ENCODE measurements around the gene GSG1L. TPM values are rescaled to one million over a fixed set of nuclear protein-coding genes. Genes with fewer than 3 reads are reported as not detected.

The GSG1L gene
- total and polyA plus RNA-seq, 2 of the 13 experiments (the other 11 are each of a cell fraction or from before 2014, with no cell fraction given): not detected

DNA sequence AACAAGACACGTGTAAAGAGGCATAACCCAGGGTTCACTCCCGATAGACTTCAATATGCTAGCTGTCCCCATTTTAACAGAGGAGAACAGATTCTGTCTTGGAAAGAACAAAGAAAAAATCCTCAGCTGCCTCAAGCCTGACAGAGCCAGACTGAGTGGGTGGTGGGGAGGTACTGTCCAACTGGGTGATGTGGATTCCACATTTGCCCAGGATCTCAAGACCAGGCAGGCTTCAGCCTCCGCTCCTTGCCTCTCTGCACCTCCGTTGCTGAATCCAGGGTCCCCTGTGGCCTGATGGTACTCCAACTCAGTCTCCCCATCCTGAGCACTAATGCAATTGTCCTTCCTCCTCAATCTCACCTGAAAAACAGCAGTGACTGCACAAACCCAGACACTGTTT is 163.8 kb downstream of the GSG1L start:
- in situ Hi-C loops (cut with HindIII; ENCODE audit: extremely low pct_ligation_motif_present, low pct_unique_long_range_greater_than_20kb) (no loop called here), intact Hi-C loops (cut with micrococcal nuclease; ENCODE audit: unreplicated experiment) (no loop called here)
- Histone ChIP-seq H3K4me2 (ENCODE audit: low read depth, low read length) (no peak overlapping the region), H3K9me3 (ENCODE audit: low read length) (no peaks in the 10 kb centered on the region), H2AFZ (ENCODE audit: low read length) (no peak overlapping the region), H3K36me3 (replicated peaks in 1 of 2; ENCODE audit: control insufficient read depth in 1 of 2, insufficient read depth in 2 of 2, low read length in 2 of 2) (no peaks in the 10 kb centered on the region), H3K4me3 (replicated peaks in 1 of 3; ENCODE audit: insufficient read depth in 1 of 3, low read depth in 2 of 3, low read length in 3 of 3) (no peak overlapping the region), H3K9ac (ENCODE audit: insufficient read depth, low read depth, low read length) (no peak overlapping the region), H3K27ac (ENCODE audit: extremely low read length, insufficient read depth, low read length) (no peak overlapping the region), H3K27me3 (ENCODE audit: control insufficient read depth in 1 of 2, insufficient read depth in 2 of 2, low read length in 2 of 2) (peaks cover 4 to 75% of the 10 kb centered on the region in 2 experiments; a peak in 3 of 5 replicates), H4K20me1 (ENCODE audit: insufficient read depth, low read length) (peaks cover 4% of the 10 kb centered on the region; the same call in 1 of the 2 replicates), H3K79me2 (ENCODE audit: insufficient read depth, low read length) (no peaks in the 10 kb centered on the region), H3K4me1 (ENCODE audit: insufficient read depth, low read length) (no peaks in the 10 kb centered on the region)
- DNase-seq (ENCODE audit: low spot score): no peak
- ATAC-seq: no peak
- no peak for FAIRE-seq
- no peak for TF ChIP-seq TEAD2 (CRISPR knock-in tag; IDR thresholded peaks at IDR 0.05)
- no TSS peak for BruUV-seq (replicated peaks)
- WGBS (ENCODE audit: low lambda C conversion rate): 6% methylated on average over 4 of the region's 4 CpGs
- ChIA-PET CTCF (ENCODE audit: low intra/inter-chr PET ratio, low total read pairs) (no interaction called here), POLR2A (no interaction called here)

DNA sequence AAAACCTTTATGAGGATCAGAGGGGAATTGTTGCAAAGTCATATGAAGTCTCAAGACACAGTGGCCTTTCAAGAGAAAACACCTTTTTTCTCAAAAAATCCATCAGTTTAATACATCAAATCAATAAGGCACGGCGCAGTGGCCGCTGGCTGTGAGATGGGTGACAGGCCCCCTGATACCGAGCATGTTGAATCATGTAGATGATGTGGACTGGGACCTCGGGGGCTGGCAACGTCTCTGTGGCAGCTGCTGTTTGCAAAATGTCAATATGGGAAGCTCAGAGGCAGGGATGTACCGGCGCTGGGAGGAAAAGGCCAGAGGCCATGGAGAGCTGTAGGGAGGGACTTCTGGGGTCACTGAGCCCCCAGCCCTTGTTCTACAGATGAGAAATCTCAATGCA is 169.1 kb downstream of the GSG1L start:
- POLR2A ChIA-PET: no interaction called here
- no peak for TF ChIP-seq HCFC1 (IDR thresholded peaks at IDR 0.05; ENCODE audit: low read depth, low read length)
- TF ChIP-seq ZNF790 (CRISPR knock-in tag; IDR thresholded peaks at IDR 0.05; ENCODE audit: borderline replicate concordance): no peak
- TF ChIP-seq, protein P1, sequence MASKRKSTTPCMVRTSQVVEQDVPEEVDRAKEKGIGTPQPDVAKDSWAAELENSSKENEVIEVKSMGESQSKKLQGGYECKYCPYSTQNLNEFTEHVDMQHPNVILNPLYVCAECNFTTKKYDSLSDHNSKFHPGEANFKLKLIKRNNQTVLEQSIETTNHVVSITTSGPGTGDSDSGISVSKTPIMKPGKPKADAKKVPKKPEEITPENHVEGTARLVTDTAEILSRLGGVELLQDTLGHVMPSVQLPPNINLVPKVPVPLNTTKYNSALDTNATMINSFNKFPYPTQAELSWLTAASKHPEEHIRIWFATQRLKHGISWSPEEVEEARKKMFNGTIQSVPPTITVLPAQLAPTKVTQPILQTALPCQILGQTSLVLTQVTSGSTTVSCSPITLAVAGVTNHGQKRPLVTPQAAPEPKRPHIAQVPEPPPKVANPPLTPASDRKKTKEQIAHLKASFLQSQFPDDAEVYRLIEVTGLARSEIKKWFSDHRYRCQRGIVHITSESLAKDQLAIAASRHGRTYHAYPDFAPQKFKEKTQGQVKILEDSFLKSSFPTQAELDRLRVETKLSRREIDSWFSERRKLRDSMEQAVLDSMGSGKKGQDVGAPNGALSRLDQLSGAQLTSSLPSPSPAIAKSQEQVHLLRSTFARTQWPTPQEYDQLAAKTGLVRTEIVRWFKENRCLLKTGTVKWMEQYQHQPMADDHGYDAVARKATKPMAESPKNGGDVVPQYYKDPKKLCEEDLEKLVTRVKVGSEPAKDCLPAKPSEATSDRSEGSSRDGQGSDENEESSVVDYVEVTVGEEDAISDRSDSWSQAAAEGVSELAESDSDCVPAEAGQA (IDR thresholded peaks at IDR 0.05; ENCODE audit: low read depth): no peak
- TF ChIP-seq, protein P1 (CRISPR knock-in tag; IDR thresholded peaks at IDR 0.05; ENCODE audit: borderline replicate concordance): no peak
- TF ChIP-seq SIN3B (IDR thresholded peaks at IDR 0.05; ENCODE audit: low read length): no peak
- TF ChIP-seq ZNF883 (CRISPR knock-in tag; IDR thresholded peaks at IDR 0.05; ENCODE audit: not compliant biosample characterization): no peak
- intact Hi-C loops (cut with micrococcal nuclease; ENCODE audit: unreplicated experiment) (no loop called here), in situ Hi-C loops (cut with HindIII; ENCODE audit: extremely low pct_ligation_motif_present, low pct_unique_long_range_greater_than_20kb) (no loop called here)
- H3K36me3 ChIP-seq (replicated peaks in 1 of 2; ENCODE audit: control insufficient read depth in 1 of 2, insufficient read depth in 2 of 2, low read length in 2 of 2): no peaks in the 10 kb centered on the region
- H4K20me1 ChIP-seq (ENCODE audit: insufficient read depth, low read length): peaks cover 4% of the 10 kb centered on the region; the same call in 1 of the 2 replicates
- CTCF ChIA-PET (ENCODE audit: low intra/inter-chr PET ratio, low total read pairs): no interaction called here
- no peak overlapping the region for H3K4me2 ChIP-seq (ENCODE audit: low read depth, low read length)
- no peaks in the 10 kb centered on the region for H3K4me1 ChIP-seq (ENCODE audit: insufficient read depth, low read length)
- no peak for FAIRE-seq
- ATAC-seq: no peak
- no peak overlapping the region for H2AFZ ChIP-seq (ENCODE audit: low read length)
- H3K27me3 ChIP-seq (ENCODE audit: control insufficient read depth in 1 of 2, insufficient read depth in 2 of 2, low read length in 2 of 2): peaks cover 1 to 60% of the 10 kb centered on the region in 2 experiments; a peak in 4 of 5 replicates
- no peaks in the 10 kb centered on the region for H3K9me3 ChIP-seq (ENCODE audit: low read length)
- no peaks in the 10 kb centered on the region for H3K79me2 ChIP-seq (ENCODE audit: insufficient read depth, low read length)
- no peak overlapping the region for H3K4me3 ChIP-seq (replicated peaks in 1 of 3; ENCODE audit: insufficient read depth in 1 of 3, low read depth in 2 of 3, low read length in 3 of 3)
- H3K27ac ChIP-seq (ENCODE audit: extremely low read length, insufficient read depth, low read length): no peak overlapping the region
- no peak overlapping the region for H3K9ac ChIP-seq (ENCODE audit: insufficient read depth, low read depth, low read length)
- BruUV-seq (replicated peaks): no TSS peak
- 9% methylated on average over 8 of the region's 8 CpGs for WGBS (ENCODE audit: low lambda C conversion rate)
- DNase-seq (ENCODE audit: low spot score): no peak

Data from HepG2 (cell line).